ENCODE data around the gene SYT12.

Gene SYT12

GRCh38 chr11:67044496-67044895, 21.6 kb downstream of the SYT12 start:
- TF ChIP-seq FOXP2 (optimal IDR thresholded peaks at IDR 0.05; ENCODE audit: borderline replicate concordance, extremely low read depth, extremely low read length, insufficient read depth) (no peak), REST (IDR thresholded peaks at IDR 0.05; ENCODE audit: insufficient read depth in 1 of 2, low read depth in 2 of 2, low read length in 2 of 2) (no peak), POLR2AphosphoS5 (IDR thresholded peaks at IDR 0.05; ENCODE audit: low read depth, low read length) (no peak), SIN3A (IDR thresholded peaks at IDR 0.05; ENCODE audit: borderline replicate concordance, insufficient read depth, low read length) (no peak), TAF1 (IDR thresholded peaks at IDR 0.05; ENCODE audit: borderline replicate concordance, insufficient read depth, low read length) (no peak)

- TF ChIP-seq TAF1 (IDR thresholded peaks at IDR 0.05; ENCODE audit: borderline replicate concordance, insufficient read depth, low read length) (no peak), POLR2AphosphoS5 (IDR thresholded peaks at IDR 0.05; ENCODE audit: low read depth, low read length) (no peak), FOXP2 (optimal IDR thresholded peaks at IDR 0.05; ENCODE audit: borderline replicate concordance, extremely low read depth, extremely low read length, insufficient read depth) (no peak), REST (IDR thresholded peaks at IDR 0.05; ENCODE audit: insufficient read depth in 1 of 2, low read depth in 2 of 2, low read length in 2 of 2) (no peak), SIN3A (IDR thresholded peaks at IDR 0.05; ENCODE audit: borderline replicate concordance, insufficient read depth, low read length) (no peak)
These were observed 22.4 kb downstream of the SYT12 start for GRCh38 chr11:67045314-67045713.

- TF ChIP-seq FOXP2 (optimal IDR thresholded peaks at IDR 0.05; ENCODE audit: borderline replicate concordance, extremely low read depth, extremely low read length, insufficient read depth): no peak
- TF ChIP-seq TAF1 (IDR thresholded peaks at IDR 0.05; ENCODE audit: borderline replicate concordance, insufficient read depth, low read length): no peak
- TF ChIP-seq REST (IDR thresholded peaks at IDR 0.05; ENCODE audit: insufficient read depth in 1 of 2, low read depth in 2 of 2, low read length in 2 of 2): no peak
- no peak for TF ChIP-seq SIN3A (IDR thresholded peaks at IDR 0.05; ENCODE audit: borderline replicate concordance, insufficient read depth, low read length)
- TF ChIP-seq POLR2AphosphoS5 (IDR thresholded peaks at IDR 0.05; ENCODE audit: low read depth, low read length): no peak
These were observed 25.7 kb downstream of the SYT12 start for GRCh38 chr11:67048515-67049130.

GRCh38 chr11:67050139-67050538, 27.2 kb downstream of the SYT12 start:
- TF ChIP-seq SIN3A (IDR thresholded peaks at IDR 0.05; ENCODE audit: borderline replicate concordance, insufficient read depth, low read length): no peak
- TF ChIP-seq FOXP2 (optimal IDR thresholded peaks at IDR 0.05; ENCODE audit: borderline replicate concordance, extremely low read depth, extremely low read length, insufficient read depth): no peak
- TF ChIP-seq REST (IDR thresholded peaks at IDR 0.05; ENCODE audit: insufficient read depth in 1 of 2, low read depth in 2 of 2, low read length in 2 of 2): no peak
- no peak for TF ChIP-seq TAF1 (IDR thresholded peaks at IDR 0.05; ENCODE audit: borderline replicate concordance, insufficient read depth, low read length)
- TF ChIP-seq POLR2AphosphoS5 (IDR thresholded peaks at IDR 0.05; ENCODE audit: low read depth, low read length): no peak
